GM12878 (cell line): ENCODE measurements around the gene SLCO3A1. TPM values are rescaled to one million over a fixed set of nuclear protein-coding genes. Genes with fewer than 3 reads are reported as not detected.

Source experiments
- ATAC-seq: fragments of 200-7000 bp; cut with Tn5 transposase; 3 replicates; pipeline ENCODE4 v1.9.1; 2020; ENCODE audit warnings: mild to moderate bottlenecking, moderate library complexity
- BruUV-seq: library from RNA; stranded (reverse); fragments of 400-500 nt; replicated peaks from 2 replicates; lab custom pipeline; 2021; lab: Mats Ljungman, UMichigan
- CTCF ChIA-PET: fragments of 300-600 bp; sonication (Branson Sonifier 250); formaldehyde crosslinking; extraction: SDS; loops from one replicate; lab custom pipeline; 2021; ENCODE audit warnings: inconsistent platforms; lab: Yijun Ruan, JAX
- POLR2A ChIA-PET: fragments of 350-600 bp; formaldehyde crosslinking; extraction: SDS; loops from one replicate; lab custom pipeline; 2021; ENCODE audit warnings: inconsistent platforms; lab: Charles Lee
- RAD21 ChIA-PET: fragments of 300-600 bp; sonication (Branson Sonifier 250); formaldehyde crosslinking; loops from one replicate; lab custom pipeline; 2023; ENCODE audit warnings: antibody characterized with exemption; ENCODE audit not compliant: unreplicated experiment; lab: Charles Lee
- SMC1A ChIA-PET: fragments of 300-600 bp; sonication (Branson Sonifier 250); formaldehyde crosslinking; loops from one replicate; lab custom pipeline; 2023; ENCODE audit not compliant: unreplicated experiment, uncharacterized antibody; lab: Charles Lee
- DNase-seq: peaks from one replicate; pipeline ENCODE4 v3.0.0-alpha.2; 2011; ENCODE audit warnings: low read depth, low spot score
- FAIRE-seq: peaks from 3 replicates; lab custom pipeline; 2011; peaks lifted over from hg19 to GRCh38; lab: Jason Lieb, UNC
- H2AFZ ChIP-seq: 2 replicates; pipeline ENCODE4 v1.6.0; 2011; ENCODE audit warnings: low read depth, low read length, control low read depth; ENCODE audit not compliant: control insufficient read depth
- H3K27ac ChIP-seq: 2 replicates; pipeline ENCODE4 v1.5.1; 2011; ENCODE audit warnings: control low read depth; ENCODE audit not compliant: control insufficient read depth, insufficient read depth
- H3K27me3 ChIP-seq, 2 experiments: replicated peaks in 1 of 2; 2 replicates each; pipeline versions ENCODE4 v1.6.0 to v1.6.1; 2011; ENCODE audit warnings: low read length in 1 of 2; ENCODE audit not compliant: control insufficient read depth in 2 of 2, insufficient read depth in 2 of 2
- H3K36me3 ChIP-seq, 2 experiments: 2 replicates each; pipeline ENCODE4 v1.5.1; 2011; ENCODE audit warnings: low read length in 1 of 2; ENCODE audit not compliant: control insufficient read depth in 2 of 2, insufficient read depth in 2 of 2
- H3K4me1 ChIP-seq: 2 replicates; pipeline ENCODE4 v1.6.1; 2011; ENCODE audit warnings: mild to moderate bottlenecking, low read length, moderate library complexity, mixed read lengths; ENCODE audit not compliant: control insufficient read depth, insufficient read depth
- H3K4me2 ChIP-seq: 2 replicates; pipeline ENCODE4 v1.6.0; 2011; ENCODE audit warnings: control low read depth; ENCODE audit not compliant: control insufficient read depth, insufficient read depth
- H3K4me3 ChIP-seq: fragments of 200-600 bp; sonication (generic); 2 replicates; pipeline ENCODE4 v1.5.1; 2016
- H3K79me2 ChIP-seq: 2 replicates; pipeline ENCODE4 v1.6.0; 2011; ENCODE audit warnings: low read length; ENCODE audit not compliant: control insufficient read depth, insufficient read depth
- H3K9ac ChIP-seq: 2 replicates; pipeline ENCODE4 v1.8.0; 2011; ENCODE audit warnings: low read length, control low read depth, mixed read lengths; ENCODE audit not compliant: control insufficient read depth, insufficient read depth
- H3K9me3 ChIP-seq: replicated peaks from 3 replicates; pipeline ENCODE4 v1.5.1; 2011; ENCODE audit warnings: mild to moderate bottlenecking, low read length; ENCODE audit not compliant: control insufficient read depth, insufficient read depth
- H4K20me1 ChIP-seq: 2 replicates; pipeline ENCODE4 v1.6.0; 2011; ENCODE audit not compliant: control insufficient read depth, insufficient read depth
- ATF3 ChIP-seq: IDR thresholded peaks from 2 replicates; pipeline ENCODE4 v1.6.1; 2011; ENCODE audit warnings: low read depth, mild to moderate bottlenecking, low read length, moderate library complexity, borderline replicate concordance; ENCODE audit errors: extremely low read depth
- ATF7 ChIP-seq: fragments of 450-650 bp; IDR thresholded peaks from 2 replicates; pipeline ENCODE4 v1.6.1; 2016; ENCODE audit warnings: low read depth, mild to moderate bottlenecking
- BCL3 ChIP-seq: IDR thresholded peaks from 2 replicates; pipeline ENCODE4 v1.6.1; 2011; ENCODE audit warnings: borderline replicate concordance, low read depth, mild to moderate bottlenecking, moderate library complexity, low read length; ENCODE audit not compliant: insufficient read depth, poor library complexity, severe bottlenecking
- CEBPB ChIP-seq, 2 experiments: fragments of 150-350 bp in 1 of 2; IDR thresholded peaks; 2 replicates each; pipeline ENCODE4 v1.6.1; 2012 to 2014; ENCODE audit warnings: low read depth in 2 of 2, low read length in 2 of 2, borderline replicate concordance in 1 of 2, inconsistent platforms in 1 of 2
- CTCF ChIP-seq, 3 experiments: IDR thresholded peaks in 2 of 3; conservative IDR thresholded peaks in 1 of 3; 2 replicates each; pipeline ENCODE4 v1.5.1; 2011; ENCODE audit warnings: low read depth in 3 of 3, low read length in 3 of 3, mild to moderate bottlenecking in 3 of 3, control low read depth in 2 of 3, moderate library complexity in 2 of 3, inconsistent platforms in 1 of 3, mixed read lengths in 1 of 3; ENCODE audit not compliant: control insufficient read depth in 2 of 3, insufficient read depth in 1 of 3; ENCODE audit errors: extremely low read depth in 1 of 3
- DPF2 ChIP-seq: fragments of 450-650 bp; IDR thresholded peaks from 2 replicates; pipeline ENCODE4 v1.6.1; 2017; ENCODE audit warnings: mild to moderate bottlenecking
- JUNB ChIP-seq: IDR thresholded peaks from 2 replicates; pipeline ENCODE4 v1.6.1; 2016; ENCODE audit warnings: antibody characterized with exemption, mild to moderate bottlenecking
- NFXL1 ChIP-seq: fragments of 450-650 bp; IDR thresholded peaks from 2 replicates; pipeline ENCODE4 v1.6.1; 2017; ENCODE audit warnings: antibody characterized with exemption, mild to moderate bottlenecking, borderline replicate concordance
- NFYA ChIP-seq: IDR thresholded peaks from 2 replicates; pipeline ENCODE4 v1.6.1; 2011; ENCODE audit warnings: low read depth, mild to moderate bottlenecking, low read length, improper control_type of control experiment, borderline replicate concordance
- NKRF ChIP-seq: fragments of 450-650 bp; conservative IDR thresholded peaks from 2 replicates; pipeline ENCODE4 v1.6.1; 2017; ENCODE audit warnings: mild to moderate bottlenecking, moderate library complexity
- NRF1 ChIP-seq: conservative IDR thresholded peaks from 2 replicates; pipeline ENCODE4 v1.6.1; 2011; ENCODE audit warnings: mild to moderate bottlenecking, low read depth, low read length, improper control_type of control experiment
- RAD21 ChIP-seq: IDR thresholded peaks from 2 replicates; pipeline ENCODE4 v1.6.1; 2011; ENCODE audit warnings: mild to moderate bottlenecking, low read depth, low read length, moderate library complexity; ENCODE audit not compliant: insufficient read depth
- SMAD1 ChIP-seq: fragments of 450-650 bp; IDR thresholded peaks from 2 replicates; pipeline ENCODE4 v1.6.1; 2018; ENCODE audit warnings: mild to moderate bottlenecking, low read depth; ENCODE audit not compliant: partially characterized antibody
- ZBED1 ChIP-seq: IDR thresholded peaks from 2 replicates; pipeline ENCODE4 v1.6.1; 2016; ENCODE audit warnings: borderline replicate concordance
- ZNF384 ChIP-seq: IDR thresholded peaks from 2 replicates; pipeline ENCODE4 v1.6.1; 2012; ENCODE audit warnings: low read depth, mild to moderate bottlenecking, low read length, improper control_type of control experiment, borderline replicate concordance
- WGBS: methylation state at CpG from one replicate; pipeline ENCODE4 v1.1.6; 2016; ENCODE audit warnings: low lambda C conversion rate; ENCODE audit not compliant: insufficient replicate concordance, insufficient coverage; ENCODE audit errors: missing lambda C conversion rate; 5-methylcytosine and 5-hydroxymethylcytosine counted together
- in situ Hi-C: fragments of 300-500 bp; cut with MboI; formaldehyde crosslinking; loops from 9 replicates; pipeline ENCODE4 v1.14.3; 2018; ENCODE audit warnings: mixed read lengths
- intact Hi-C: fragments of 100-400 bp; cut with micrococcal nuclease; formaldehyde crosslinking; loops from one replicate; pipeline ENCODE4 v1.14.2; 2022; ENCODE audit not compliant: unreplicated experiment
- polyA plus RNA-seq, 11 experiments: library from polyadenylated mRNA; depleted of rRNA in 4 of 11; unstranded in 6 of 11; stranded (reverse) in 5 of 11; fragments of >200 nt; fragmentation: Nextera tagmentation in 4 of 11; fragmentation: Illumina TruSeq in 1 of 11; extraction: Ambion mirVana in 4 of 11; extraction: Trizol in 1 of 11; gene quantifications; 1 replicate in 1 of 11; 2 replicates in 10 of 11; pipeline versions ENCODE4 v1.2.1 to v1.2.3, GENCODE V29; 2011 to 2016; ENCODE audit warnings: inconsistent platforms in 2 of 11, missing spikeins in 2 of 11, low read depth in 1 of 11
- total RNA-seq, 4 experiments: library from RNA; depleted of rRNA in 3 of 4; stranded (reverse); fragments of >200 nt in 3 of 4; fragmentation: Illumina TruSeq in 1 of 4; extraction: Trizol in 1 of 4; gene quantifications; 2 replicates each; pipeline versions ENCODE4 v1.2.1 to v1.2.3, GENCODE V29; 2013 to 2021

SLCO3A1 gene
- total and polyA plus RNA-seq, 10 of the 15 experiments (the other 5 are each of a cell fraction or from before 2014, with no cell fraction given): 0.05 to 5.9 (median 0.31) TPM

GRCh38 chr15:92107510-92107909, 254.0 kb downstream of the SLCO3A1 start:
- DNase-seq (no peak), FAIRE-seq (no peak), ATAC-seq (no peak)
- RAD21 ChIA-PET: interaction anchor here (0.8 kb wide), 1 partner anchor 10 kb away, joined by 4 read pairs; no protein-coding TSS in a partner anchor
- no peaks in the 10 kb centered on the region for H4K20me1 ChIP-seq
- no peaks in the 10 kb centered on the region; a peak in 1 of 4 replicates for H3K36me3 ChIP-seq
- no peaks in the 10 kb centered on the region for H3K79me2 ChIP-seq
- no TSS peak for BruUV-seq
- CTCF ChIA-PET: interaction anchor here (0.7 to 1.3 kb wide), 2 partner anchors 118 to 1105 kb away, joined by 3 read pairs; no protein-coding TSS in a partner anchor
- no peaks in the 10 kb centered on the region; a peak in 1 of 4 replicates for H3K27me3 ChIP-seq
- 38% methylated on average over 4 of the region's 4 CpGs for WGBS
- H3K4me1 ChIP-seq: 0 out of 2 replicates have a peak, but pooled peaks cover 1% of the 10 kb centered on the region
- intact Hi-C loops (no loop called here), in situ Hi-C loops (no loop called here)
- SMC1A ChIA-PET: interaction anchor here (1.3 kb wide), 1 partner anchor 10 kb away, joined by 4 read pairs; no protein-coding TSS in a partner anchor
- H3K9me3 ChIP-seq: no peaks in the 10 kb centered on the region
- H3K9ac ChIP-seq: no peak overlapping the region
- H3K4me2 ChIP-seq: no peak overlapping the region
- POLR2A ChIA-PET: interaction anchor here (0.6 kb wide), 1 partner anchor 1216 kb away, joined by 3 read pairs; no protein-coding TSS in a partner anchor
- no peak overlapping the region for H3K4me3 ChIP-seq
- H2AFZ ChIP-seq: no peak overlapping the region
- H3K27ac ChIP-seq: no peak overlapping the region
- TF ChIP-seq DPF2: no peak
- TF ChIP-seq RAD21: no peak
- no peak for TF ChIP-seq ZBED1
- no peak for TF ChIP-seq ATF3
- TF ChIP-seq NFXL1: no peak
- no peak for TF ChIP-seq ZNF384
- TF ChIP-seq NRF1: no peak
- no peak for TF ChIP-seq ATF7
- TF ChIP-seq SMAD1: no peak
- no peak for TF ChIP-seq JUNB
- TF ChIP-seq BCL3: no peak
- no peak for TF ChIP-seq NFYA
- no peak for TF ChIP-seq CTCF (IDR thresholded peaks at IDR 0.05 in 2 of 3, conservative IDR thresholded peaks at IDR 0.05 in 1 of 3; ENCODE audit: control insufficient read depth in 2 of 3, extremely low read depth in 1 of 3, insufficient read depth in 1 of 3, low read depth in 3 of 3, low read length in 3 of 3)
- no peak for TF ChIP-seq CEBPB (IDR thresholded peaks at IDR 0.05; ENCODE audit: borderline replicate concordance in 1 of 2, low read depth in 2 of 2, low read length in 2 of 2)
- no peak for TF ChIP-seq NKRF
